Fibroblast of lung (primary cell): ENCODE measurements around the gene PCGF5. TPM values are rescaled to one million over a fixed set of nuclear protein-coding genes. Genes with fewer than 3 reads are reported as not detected.

Experiments
- DNase-seq, 2 donors: peaks; one replicate each; pipeline versions ENCODE4 v3.0.0 to v3.0.0-alpha.2; 2010; ENCODE audit warnings: low read depth in 2 of 2
- H2AFZ ChIP-seq: 2 replicates; pipeline ENCODE4 v1.5.1; 2012; ENCODE audit warnings: low read length, control low read depth, inconsistent platforms
- H3K27ac ChIP-seq: 2 replicates; pipeline ENCODE4 v1.5.1; 2011; ENCODE audit warnings: low read length, control low read depth; ENCODE audit not compliant: insufficient read depth
- H3K27me3 ChIP-seq: 2 replicates; pipeline ENCODE4 v1.5.1; 2011; ENCODE audit warnings: mild to moderate bottlenecking, low read length; ENCODE audit not compliant: control insufficient read depth, insufficient read depth
- H3K36me3 ChIP-seq: 2 replicates; pipeline ENCODE4 v1.5.1; 2011; ENCODE audit warnings: low read length; ENCODE audit not compliant: control insufficient read depth, insufficient read depth
- H3K4me1 ChIP-seq: 2 replicates; pipeline ENCODE4 v1.5.1; 2011; ENCODE audit warnings: low read length; ENCODE audit not compliant: control insufficient read depth, insufficient read depth; ENCODE audit errors: extremely low read depth
- H3K4me2 ChIP-seq: 2 replicates; pipeline ENCODE4 v1.5.1; 2011; ENCODE audit warnings: low read length, control low read depth; ENCODE audit not compliant: insufficient read depth; ENCODE audit errors: extremely low read depth
- H3K4me3 ChIP-seq, 4 experiments: fragments of 200-600 bp in 1 of 4; sonication (generic) in 1 of 4; replicated peaks in 1 of 4; 2 replicates each; pipeline ENCODE4 v1.5.1; 2011 to 2016; ENCODE audit warnings: low read length in 4 of 4, low read depth in 3 of 4, mild to moderate bottlenecking in 3 of 4, control low read depth in 2 of 4, inconsistent platforms in 1 of 4, mixed read lengths in 1 of 4; ENCODE audit not compliant: insufficient read depth in 1 of 4; ENCODE audit errors: control extremely low read depth in 1 of 4
- H3K79me2 ChIP-seq: 2 replicates; pipeline ENCODE4 v1.5.1; 2012; ENCODE audit warnings: mild to moderate bottlenecking, low read length, inconsistent platforms; ENCODE audit not compliant: control insufficient read depth, insufficient read depth
- H3K9ac ChIP-seq: 2 replicates; pipeline ENCODE4 v1.5.1; 2011; ENCODE audit warnings: mild to moderate bottlenecking, low read length, control low read depth; ENCODE audit not compliant: insufficient read depth
- H3K9me3 ChIP-seq: 2 replicates; pipeline ENCODE4 v1.5.1; 2012; ENCODE audit warnings: low read depth, low read length; ENCODE audit not compliant: control insufficient read depth, insufficient read depth
- H4K20me1 ChIP-seq: 2 replicates; pipeline ENCODE4 v1.5.1; 2011; ENCODE audit warnings: low read length; ENCODE audit not compliant: control insufficient read depth, insufficient read depth; ENCODE audit errors: extremely low read depth
- CTCF ChIP-seq, 2 donors: IDR thresholded peaks in 1 of 2; conservative IDR thresholded peaks in 1 of 2; 1 replicate in 1 of 2; 2 replicates in 1 of 2; pipeline ENCODE4 v1.5.1; 2011 to 2012; ENCODE audit warnings: low read length in 2 of 2, control low read depth in 1 of 2, inconsistent platforms in 1 of 2, low read depth in 1 of 2, mild to moderate bottlenecking in 1 of 2
- EZH2 ChIP-seq: IDR thresholded peaks from 2 replicates; pipeline ENCODE4 v1.5.1; 2012; ENCODE audit warnings: low read length, control low read depth, mild to moderate bottlenecking; ENCODE audit errors: missing control alignments
- polyA plus RNA-seq, 2 donors: library from polyadenylated mRNA; depleted of rRNA in 1 of 2; stranded (reverse) in 1 of 2; unstranded in 1 of 2; fragments of >200 nt; gene quantifications; 2 replicates each; pipeline ENCODE4 v1.2.1, GENCODE V29; 2011 to 2012; ENCODE audit warnings: missing spikeins in 1 of 2
- total RNA-seq: library from RNA; depleted of rRNA; stranded (reverse); fragments of >200 nt; gene quantifications from 2 replicates; pipeline ENCODE4 v1.2.1, GENCODE V29; 2014

PCGF5 gene
- total and polyA plus RNA-seq, 2 donors (not counting 1 experiment from before 2014, with no cell fraction given), result 31.3 to 31.5 TPM

DNA sequence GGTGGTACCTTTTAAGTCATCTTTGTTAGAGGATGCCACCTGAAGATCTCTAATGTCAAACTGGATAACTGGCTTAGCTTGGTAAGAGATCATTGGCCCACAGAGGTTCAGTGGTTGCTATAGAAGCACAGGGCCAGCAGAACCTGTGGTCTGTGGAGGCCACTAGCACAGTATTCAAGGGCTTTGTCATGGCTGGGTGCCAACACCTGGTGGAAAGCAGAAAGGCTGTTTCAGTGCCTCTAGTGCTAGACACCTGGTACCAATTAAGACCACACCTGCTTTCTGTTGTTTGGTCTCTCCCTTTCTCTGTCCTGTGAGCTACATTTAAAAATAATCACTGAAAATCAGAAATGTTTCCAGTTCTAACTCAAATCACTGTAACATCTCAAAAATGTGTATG lies 10.0 kb upstream of the PCGF5 start:
- TF ChIP-seq CTCF (conservative IDR thresholded peaks at IDR 0.05 in 1 of 2, IDR thresholded peaks at IDR 0.05 in 1 of 2; ENCODE audit: low read depth in 1 of 2, low read length in 2 of 2), result no peak

GRCh38 chr10:91211675-91212074 lies 8.8 kb upstream of the PCGF5 start:
- Histone ChIP-seq H4K20me1 (no peaks in the 10 kb centered on the region), H3K36me3 (no peaks in the 10 kb centered on the region), H3K9ac (no peak overlapping the region), H3K27me3 (no peaks in the 10 kb centered on the region), H3K4me1 (no peaks in the 10 kb centered on the region), H3K4me3 (no peak overlapping the region), H3K79me2 (no peaks in the 10 kb centered on the region), H3K4me2 (no peak overlapping the region), H3K27ac (no peak overlapping the region), H3K9me3 (no peaks in the 10 kb centered on the region), H2AFZ (no peak overlapping the region)
- TF ChIP-seq EZH2 (no peak), CTCF (conservative IDR thresholded peaks at IDR 0.05 in 1 of 2, IDR thresholded peaks at IDR 0.05 in 1 of 2; ENCODE audit: low read depth in 1 of 2, low read length in 2 of 2) (no peak)
- DNase-seq, result no peak

More for the DNA sequence above, 10.0 kb upstream of the PCGF5 start:
- no peaks in the 10 kb centered on the region for H3K36me3 ChIP-seq
- H4K20me1 ChIP-seq, result no peaks in the 10 kb centered on the region
- no peaks in the 10 kb centered on the region for H3K4me1 ChIP-seq
- no peak overlapping the region for H3K27ac ChIP-seq
- H2AFZ ChIP-seq, result no peak overlapping the region
- H3K9ac ChIP-seq, result no peak overlapping the region
- no peak overlapping the region for H3K4me3 ChIP-seq
- no peaks in the 10 kb centered on the region for H3K9me3 ChIP-seq
- no peak overlapping the region for H3K4me2 ChIP-seq
- no peaks in the 10 kb centered on the region for H3K27me3 ChIP-seq
- DNase-seq, result no peak
- H3K79me2 ChIP-seq, result no peaks in the 10 kb centered on the region

GRCh38 chr10:91214911-91215310 lies 5.6 kb upstream of the PCGF5 start:
- DNase-seq, result no peak
- Histone ChIP-seq H3K4me2 (no peak overlapping the region), H3K9me3 (no peaks in the 10 kb centered on the region)

More at GRCh38 chr10:91214911-91215310, 5.6 kb upstream of the PCGF5 start:
- Histone ChIP-seq H3K4me3 (no peak overlapping the region), H3K9ac (no peak overlapping the region), H3K79me2 (no peaks in the 10 kb centered on the region), H3K27me3 (no peaks in the 10 kb centered on the region), H3K4me1 (no peaks in the 10 kb centered on the region), H3K27ac (no peak overlapping the region), H3K36me3 (no peaks in the 10 kb centered on the region), H4K20me1 (no peaks in the 10 kb centered on the region), H2AFZ (no peak overlapping the region)
- no peak for TF ChIP-seq EZH2
- TF ChIP-seq CTCF (conservative IDR thresholded peaks at IDR 0.05 in 1 of 2, IDR thresholded peaks at IDR 0.05 in 1 of 2; ENCODE audit: low read depth in 1 of 2, low read length in 2 of 2), result no peak
